GM18870 (cell line): ENCODE data around the gene TMEM169.
A peak's percentile ranks its signal among the peaks of the same experiment; 100 is the strongest.
"Not testable (repeated sequence)": the region's sequence is repeated elsewhere in the genome, so short reads cannot be mapped to it uniquely, and the experiment has no call there.

Experiments
- ATAC-seq: cut with Tn5 transposase; IDR thresholded peaks from one replicate; pipeline ENCODE4 v1.9.1; 2021; ENCODE audit warnings: moderate library complexity; ENCODE audit not compliant: unreplicated experiment

The TMEM169 gene

GRCh38 chr2:216130346-216130971, 48.7 kb downstream of the TMEM169 start:
- no peak for ATAC-seq

GRCh38 chr2:216131175-216131926, 49.6 kb downstream of the TMEM169 start:
- no peak for ATAC-seq

GRCh38 chr2:216132585-216132984, 50.9 kb downstream of the TMEM169 start:
- ATAC-seq: no peak

GRCh38 chr2:216133397-216133796, 51.7 kb downstream of the TMEM169 start:
- ATAC-seq: no peak

- no peak for ATAC-seq
These were observed 53.3 kb downstream of the TMEM169 start for GRCh38 chr2:216134958-216135541.

GRCh38 chr2:216139884-216140283, 58.2 kb downstream of the TMEM169 start:
- no peak for ATAC-seq

- ATAC-seq: not testable (repeated sequence)
These were observed 59.8 kb downstream of the TMEM169 start for GRCh38 chr2:216141516-216141915.

GRCh38 chr2:216142540-216142939, 60.8 kb downstream of the TMEM169 start:
- ATAC-seq: peak; percentile 100

- no peak for ATAC-seq
These were observed 62.7 kb downstream of the TMEM169 start for GRCh38 chr2:216144372-216144771.

- ATAC-seq: no peak
These were observed 63.1 kb downstream of the TMEM169 start for GRCh38 chr2:216144857-216145256.

- ATAC-seq: no peak
These were observed 64.9 kb downstream of the TMEM169 start for GRCh38 chr2:216146573-216146972.

GRCh38 chr2:216147172-216148131, 65.7 kb downstream of the TMEM169 start:
- no peak for ATAC-seq

- no peak for ATAC-seq
These were observed 67.3 kb downstream of the TMEM169 start for GRCh38 chr2:216148983-216149382.

GRCh38 chr2:216149741-216150140, 68.0 kb downstream of the TMEM169 start:
- ATAC-seq: no peak

GRCh38 chr2:216151313-216152025, 69.8 kb downstream of the TMEM169 start:
- ATAC-seq: no peak
